ENCODE data around the gene PLCL2.

- TF ChIP-seq CTCF (IDR thresholded peaks at IDR 0.05) = no peak
- TF ChIP-seq POLR2A (IDR thresholded peaks at IDR 0.05) = no peak
Observed at GRCh38 chr3:16846373-16847080, 38.2 kb upstream of the PLCL2 start.
